BLaER1 (cell line): ENCODE data around the gene PCDHA9.
"Not testable (repeated sequence)": the region's sequence is repeated elsewhere in the genome, so short reads cannot be mapped to it uniquely, and the experiment has no call there.

ENCODE experiments used
- H3K27ac ChIP-seq: shearing (Covaris generic); formaldehyde crosslinking; 2 replicates; pipeline ENCODE4 v1.8.1; 2022
- H3K27me3 ChIP-seq: shearing (Covaris generic); formaldehyde crosslinking; 2 replicates; pipeline ENCODE4 v1.8.1; 2022
- H3K36me3 ChIP-seq: shearing (Covaris generic); formaldehyde crosslinking; 2 replicates; pipeline ENCODE4 v1.8.1; 2022
- H3K4me1 ChIP-seq: shearing (Covaris generic); formaldehyde crosslinking; 2 replicates; pipeline ENCODE4 v1.8.1; 2022
- H3K4me2 ChIP-seq: shearing (Covaris generic); formaldehyde crosslinking; 2 replicates; pipeline ENCODE4 v1.8.1; 2022
- H3K4me3 ChIP-seq: shearing (Covaris generic); formaldehyde crosslinking; 2 replicates; pipeline ENCODE4 v1.8.1; 2022
- H3K9ac ChIP-seq: shearing (Covaris generic); formaldehyde crosslinking; 2 replicates; pipeline ENCODE4 v1.8.1; 2022
- H3K9me3 ChIP-seq: shearing (Covaris generic); formaldehyde crosslinking; 2 replicates; pipeline ENCODE4 v1.8.1; 2022
- H4K20me1 ChIP-seq: shearing (Covaris generic); formaldehyde crosslinking; 2 replicates; pipeline ENCODE4 v1.8.1; 2022
- Cebpa-rat ChIP-seq: shearing (Covaris generic); IDR thresholded peaks from 2 replicates; pipeline ENCODE4 v1.8.1; 2022

The PCDHA9 gene

GRCh38 chr5:140862441-140863295 is 14.5 kb downstream of the PCDHA9 start:
- H4K20me1 ChIP-seq, result no peaks in the 10 kb centered on the region
- no peaks in the 10 kb centered on the region for H3K4me1 ChIP-seq
- H3K27ac ChIP-seq, result no peak overlapping the region
- TF ChIP-seq Cebpa-rat, result no peak
- H3K9me3 ChIP-seq, result peaks cover 33% of the 10 kb centered on the region
- no peak overlapping the region for H3K4me3 ChIP-seq
- no peak overlapping the region for H3K4me2 ChIP-seq
- H3K27me3 ChIP-seq, result no peaks in the 10 kb centered on the region
- H3K36me3 ChIP-seq, result no peaks in the 10 kb centered on the region
- H3K9ac ChIP-seq, result no peak overlapping the region

GRCh38 chr5:140868721-140869554 is 20.8 kb downstream of the PCDHA9 start, which contains the start of gene PCDHA11:
Gene PCDHA11 (plus strand): TSS chr5:140868957. CDS start chr5:140869104, 147 bp downstream.
- Histone ChIP-seq H3K9me3 (peaks cover 29% of the 10 kb centered on the region), H3K4me2 (no peak within 1 kb of the TSS), H3K36me3 (no peaks in the 10 kb centered on the region), H3K4me1 (no peaks in the 10 kb centered on the region), H4K20me1 (no peaks in the 10 kb centered on the region), H3K27me3 (no peaks in the 10 kb centered on the region), H3K4me3 (no peak within 1 kb of the TSS), H3K9ac (no peak within 1 kb of the TSS), H3K27ac (no peak within 1 kb of the TSS)
- no peak for TF ChIP-seq Cebpa-rat

GRCh38 chr5:140869555-140869886 is 21.3 kb downstream of the PCDHA9 start:
- Histone ChIP-seq H3K4me2 (no peak overlapping the region), H3K4me1 (no peaks in the 10 kb centered on the region), H3K9me3 (peaks cover 29% of the 10 kb centered on the region), H4K20me1 (no peaks in the 10 kb centered on the region), H3K36me3 (no peaks in the 10 kb centered on the region), H3K27me3 (no peaks in the 10 kb centered on the region), H3K27ac (no peak overlapping the region), H3K9ac (no peak overlapping the region), H3K4me3 (no peak overlapping the region)
- no peak for TF ChIP-seq Cebpa-rat

- Histone ChIP-seq H3K9ac (no peak overlapping the region), H3K4me3 (no peak overlapping the region), H4K20me1 (no peaks in the 10 kb centered on the region), H3K9me3 (peaks cover 34% of the 10 kb centered on the region), H3K4me2 (no peak overlapping the region), H3K36me3 (no peaks in the 10 kb centered on the region), H3K27me3 (no peaks in the 10 kb centered on the region), H3K4me1 (no peaks in the 10 kb centered on the region), H3K27ac (no peak overlapping the region)
- TF ChIP-seq Cebpa-rat, result no peak
These were observed 22.3 kb downstream of the PCDHA9 start for GRCh38 chr5:140870221-140871201.

- Histone ChIP-seq H3K4me1 (no peaks in the 10 kb centered on the region), H3K27ac (no peak within 1 kb of the TSS), H3K4me2 (no peak within 1 kb of the TSS), H3K4me3 (no peak within 1 kb of the TSS), H3K36me3 (no peaks in the 10 kb centered on the region), H3K9ac (no peak within 1 kb of the TSS), H3K9me3 (peaks cover 40% of the 10 kb centered on the region), H4K20me1 (no peaks in the 10 kb centered on the region), H3K27me3 (no peaks in the 10 kb centered on the region)
- TF ChIP-seq Cebpa-rat, result no peak
These were observed 27.2 kb downstream of the PCDHA9 start, which contains the start of gene PCDHA12 for GRCh38 chr5:140875085-140876065. Gene PCDHA12 (plus strand): TSS chr5:140875308. CDS start chr5:140875473, 165 bp downstream.

- not testable (repeated sequence) for H3K36me3 ChIP-seq, H4K20me1 ChIP-seq, H3K4me1 ChIP-seq, H3K27me3 ChIP-seq, H3K4me3 ChIP-seq, H3K27ac ChIP-seq, H3K9ac ChIP-seq, H3K4me2 ChIP-seq
- H3K9me3 ChIP-seq, result peaks cover 31% of the 10 kb centered on the region
These were observed 28.5 kb downstream of the PCDHA9 start for GRCh38 chr5:140876541-140877261.

- TF ChIP-seq Cebpa-rat, result no peak
- Histone ChIP-seq H3K4me1 (no peaks in the 10 kb centered on the region), H3K9ac (no peak overlapping the region), H3K9me3 (peaks cover 33% of the 10 kb centered on the region), H3K4me3 (no peak overlapping the region), H3K27me3 (no peaks in the 10 kb centered on the region), H3K4me2 (no peak overlapping the region), H3K27ac (no peak overlapping the region), H3K36me3 (no peaks in the 10 kb centered on the region), H4K20me1 (no peaks in the 10 kb centered on the region)
These were observed 29.0 kb downstream of the PCDHA9 start for GRCh38 chr5:140877262-140877581.

GRCh38 chr5:140881889-140882590 is 33.9 kb downstream of the PCDHA9 start, which contains the start of gene PCDHA13:
Gene PCDHA13 (plus strand): TSS chr5:140882124. CDS start chr5:140882269, 145 bp downstream.
- no peaks in the 10 kb centered on the region for H3K4me1 ChIP-seq
- TF ChIP-seq Cebpa-rat, result no peak
- no peaks in the 10 kb centered on the region for H4K20me1 ChIP-seq
- no peak within 1 kb of the TSS for H3K4me2 ChIP-seq
- H3K27ac ChIP-seq, result no peak within 1 kb of the TSS
- no peaks in the 10 kb centered on the region for H3K27me3 ChIP-seq
- H3K9me3 ChIP-seq, result peaks cover 35% of the 10 kb centered on the region
- H3K4me3 ChIP-seq, result no peak within 1 kb of the TSS
- no peaks in the 10 kb centered on the region for H3K36me3 ChIP-seq
- H3K9ac ChIP-seq, result no peak within 1 kb of the TSS
